ENCODE data around the gene TSPAN14.

DNA sequence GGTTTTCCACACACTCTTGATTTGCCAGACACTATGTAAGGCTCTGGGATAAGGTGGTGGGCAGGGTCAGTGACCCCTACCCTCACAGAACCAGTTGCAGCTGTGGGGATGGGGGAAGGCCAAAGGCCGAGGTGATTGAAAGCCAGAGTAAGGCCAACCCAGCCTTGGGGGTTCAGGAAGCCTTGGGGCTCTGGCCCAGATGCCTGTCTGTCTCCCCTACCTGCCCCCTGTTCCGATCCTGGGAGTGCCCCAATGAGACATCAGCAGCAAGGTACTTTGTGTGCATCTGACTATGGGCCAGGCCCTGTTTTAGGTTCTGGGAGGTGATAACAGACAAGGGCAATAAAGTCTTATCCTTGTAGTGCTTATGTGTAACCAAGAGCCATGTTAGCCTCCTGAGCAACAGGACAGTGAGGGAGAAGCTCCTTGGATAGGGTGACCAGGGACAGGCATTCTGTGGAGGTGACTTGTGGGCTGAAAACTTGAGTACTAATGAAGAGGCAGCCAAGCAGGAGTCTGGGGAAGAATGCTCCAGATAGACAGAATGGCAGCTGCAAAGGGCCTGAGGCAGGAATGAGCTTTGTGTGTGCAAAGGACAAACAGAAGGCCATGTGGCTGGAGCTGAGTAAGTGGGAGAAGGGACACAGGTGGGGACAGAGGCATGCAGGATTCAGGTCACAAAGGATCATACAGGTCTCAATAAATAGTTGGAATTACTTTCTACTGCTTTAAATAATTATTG, 35.4 kb downstream of the TSPAN14 start:
- TF ChIP-seq, protein P1, sequence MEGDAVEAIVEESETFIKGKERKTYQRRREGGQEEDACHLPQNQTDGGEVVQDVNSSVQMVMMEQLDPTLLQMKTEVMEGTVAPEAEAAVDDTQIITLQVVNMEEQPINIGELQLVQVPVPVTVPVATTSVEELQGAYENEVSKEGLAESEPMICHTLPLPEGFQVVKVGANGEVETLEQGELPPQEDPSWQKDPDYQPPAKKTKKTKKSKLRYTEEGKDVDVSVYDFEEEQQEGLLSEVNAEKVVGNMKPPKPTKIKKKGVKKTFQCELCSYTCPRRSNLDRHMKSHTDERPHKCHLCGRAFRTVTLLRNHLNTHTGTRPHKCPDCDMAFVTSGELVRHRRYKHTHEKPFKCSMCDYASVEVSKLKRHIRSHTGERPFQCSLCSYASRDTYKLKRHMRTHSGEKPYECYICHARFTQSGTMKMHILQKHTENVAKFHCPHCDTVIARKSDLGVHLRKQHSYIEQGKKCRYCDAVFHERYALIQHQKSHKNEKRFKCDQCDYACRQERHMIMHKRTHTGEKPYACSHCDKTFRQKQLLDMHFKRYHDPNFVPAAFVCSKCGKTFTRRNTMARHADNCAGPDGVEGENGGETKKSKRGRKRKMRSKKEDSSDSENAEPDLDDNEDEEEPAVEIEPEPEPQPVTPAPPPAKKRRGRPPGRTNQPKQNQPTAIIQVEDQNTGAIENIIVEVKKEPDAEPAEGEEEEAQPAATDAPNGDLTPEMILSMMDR (IDR thresholded peaks at IDR 0.05) = no peak
- TF ChIP-seq POLR2A (IDR thresholded peaks at IDR 0.05) (no peak), POLR2AphosphoS5 (IDR thresholded peaks at IDR 0.05) (no peak)
